GM21529 (cell line): ENCODE data around the gene VARS2.
"Not testable (repeated sequence)": the region's sequence is repeated elsewhere in the genome, so short reads cannot be mapped to it uniquely, and the experiment has no call there.

Source experiments
- ATAC-seq: cut with Tn5 transposase; IDR thresholded peaks from one replicate; pipeline ENCODE4 v1.9.1; 2021; ENCODE audit not compliant: unreplicated experiment

The VARS2 gene

GRCh38 chr6:30898750-30899360 is 15.2 kb upstream of the VARS2 start:
- no peak for ATAC-seq

GRCh38 chr6:30900863-30901417 is 13.1 kb upstream of the VARS2 start:
- no peak for ATAC-seq

GRCh38 chr6:30901436-30901835 is 12.6 kb upstream of the VARS2 start:
- no peak for ATAC-seq

- not testable (repeated sequence) for ATAC-seq
These were observed 11.8 kb upstream of the VARS2 start for GRCh38 chr6:30902196-30902595.

GRCh38 chr6:30902709-30903108 is 11.3 kb upstream of the VARS2 start:
- no peak for ATAC-seq

GRCh38 chr6:30903236-30903635 is 10.8 kb upstream of the VARS2 start:
- no peak for ATAC-seq

- ATAC-seq, result not testable (repeated sequence)
These were observed 6.7 kb upstream of the VARS2 start for GRCh38 chr6:30907290-30907757.

- peak; percentile 97 for ATAC-seq
These were observed 6.1 kb upstream of the VARS2 start, which contains the start of gene GTF2H4 for GRCh38 chr6:30907758-30908591. TSS of gene GTF2H4 (plus strand) at chr6:30908207.

GRCh38 chr6:30908700-30909099 is 5.3 kb upstream of the VARS2 start:
- no peak for ATAC-seq

GRCh38 chr6:30910473-30910872 is 3.6 kb upstream of the VARS2 start:
- ATAC-seq, result not testable (repeated sequence)

- no peak for ATAC-seq
These were observed 1.1 kb upstream of the VARS2 start for GRCh38 chr6:30912746-30913520.

- no peak for ATAC-seq
These were observed 340 bp upstream of the VARS2 start for GRCh38 chr6:30913721-30914075.

GRCh38 chr6:30914854-30915590 is 984 bp downstream of the VARS2 start:
- no peak for ATAC-seq

- no peak for ATAC-seq
These were observed 1.5 kb downstream of the VARS2 start for GRCh38 chr6:30915591-30915946.

GRCh38 chr6:30917041-30917440 is 3.0 kb downstream of the VARS2 start:
- ATAC-seq, result no peak

- no peak for ATAC-seq
These were observed 3.4 kb downstream of the VARS2 start for GRCh38 chr6:30917487-30917886.

GRCh38 chr6:30918670-30919069 is 4.6 kb downstream of the VARS2 start:
- no peak for ATAC-seq

GRCh38 chr6:30922447-30922852 is 8.4 kb downstream of the VARS2 start:
- no peak for ATAC-seq

- ATAC-seq, result not testable (repeated sequence)
These were observed 10.1 kb downstream of the VARS2 start for GRCh38 chr6:30924040-30924627.

GRCh38 chr6:30926644-30927043 is 12.6 kb downstream of the VARS2 start:
- no peak for ATAC-seq
